GM11168 (cell line): Measurements from ENCODE around the gene EPB41L5.
"Not testable (repeated sequence)": the region's sequence is repeated elsewhere in the genome, so short reads cannot be mapped to it uniquely, and the experiment has no call there.

Experiments
- in situ Hi-C: fragments of 300-500 bp; cut with MboI; formaldehyde crosslinking; loops from one replicate; pipeline ENCODE4 v1.12.0; 2022; ENCODE audit warnings: low sequenced_read_pairs; ENCODE audit not compliant: unreplicated experiment

EPB41L5 gene

GRCh38 chr2:120134263-120134662, 121.4 kb downstream of the EPB41L5 start:
- in situ Hi-C loops = no loop called here

GRCh38 chr2:120135013-120135412, 122.1 kb downstream of the EPB41L5 start:
- in situ Hi-C loops = not testable (repeated sequence)

GRCh38 chr2:120140866-120141265, 128.0 kb downstream of the EPB41L5 start:
- in situ Hi-C loops = no loop called here

GRCh38 chr2:120141300-120142069, 128.6 kb downstream of the EPB41L5 start:
- in situ Hi-C loops = no loop called here

GRCh38 chr2:120142528-120143219, 129.8 kb downstream of the EPB41L5 start:
- in situ Hi-C loops = no loop called here

GRCh38 chr2:120148229-120148628, 135.4 kb downstream of the EPB41L5 start:
- in situ Hi-C loops = no loop called here

GRCh38 chr2:120148669-120149068, 135.8 kb downstream of the EPB41L5 start:
- in situ Hi-C loops = no loop called here

GRCh38 chr2:120149406-120149805, 136.5 kb downstream of the EPB41L5 start:
- in situ Hi-C loops = no loop called here

- in situ Hi-C loops = loop anchor here (25.0 kb wide), 1 partner anchor 388 kb away; the partner anchor contains the start of gene PTPN4
Measured at GRCh38 chr2:120150040-120150482, 137.2 kb downstream of the EPB41L5 start.

GRCh38 chr2:120155308-120155707, 142.4 kb downstream of the EPB41L5 start:
- in situ Hi-C loops = loop anchor here (25.0 kb wide), 1 partner anchor 393 kb away; the partner anchor contains the start of gene PTPN4

- in situ Hi-C loops = loop anchor here (25.0 kb wide), 1 partner anchor 396 kb away; the partner anchor contains the start of gene PTPN4
Measured at GRCh38 chr2:120158658-120159057, 145.8 kb downstream of the EPB41L5 start.

GRCh38 chr2:120161190-120161589, 148.3 kb downstream of the EPB41L5 start:
- in situ Hi-C loops = loop anchor here (25.0 kb wide), 1 partner anchor 399 kb away; the partner anchor contains the start of gene PTPN4

GRCh38 chr2:120162716-120163115, 149.8 kb downstream of the EPB41L5 start:
- in situ Hi-C loops = loop anchor here (25.0 kb wide), 1 partner anchor 400 kb away; the partner anchor contains the start of gene PTPN4

- in situ Hi-C loops = loop anchor here (25.0 kb wide), 1 partner anchor 405 kb away; the partner anchor contains the start of gene PTPN4
Measured at GRCh38 chr2:120167272-120167671, 154.4 kb downstream of the EPB41L5 start.

GRCh38 chr2:120169020-120169419, 156.1 kb downstream of the EPB41L5 start:
- in situ Hi-C loops = loop anchor here (25.0 kb wide), 1 partner anchor 407 kb away; the partner anchor contains the start of gene PTPN4

- in situ Hi-C loops = loop anchor here (10.0 to 25.0 kb wide), 2 partner anchors 413 to 470 kb away; partner anchors contain the start of gene PTPN4
Measured at GRCh38 chr2:120174963-120175581, 162.2 kb downstream of the EPB41L5 start.

GRCh38 chr2:120176526-120176925, 163.6 kb downstream of the EPB41L5 start:
- in situ Hi-C loops = loop anchor here (10.0 kb wide), 1 partner anchor 472 kb away; no protein-coding TSS in a partner anchor

GRCh38 chr2:120177001-120177621, 164.2 kb downstream of the EPB41L5 start:
- in situ Hi-C loops = loop anchor here (10.0 kb wide), 1 partner anchor 472 kb away; no protein-coding TSS in a partner anchor

GRCh38 chr2:120177973-120178372, 165.1 kb downstream of the EPB41L5 start:
- in situ Hi-C loops = loop anchor here (10.0 kb wide), 1 partner anchor 473 kb away; no protein-coding TSS in a partner anchor

- in situ Hi-C loops = loop anchor here (10.0 kb wide), 1 partner anchor 475 kb away; no protein-coding TSS in a partner anchor
Measured at GRCh38 chr2:120179396-120179795, 166.5 kb downstream of the EPB41L5 start.
